T-cell (primary cell): ENCODE data around the gene CHD2. TPM values are rescaled to one million over a fixed set of nuclear protein-coding genes. Genes with fewer than 3 reads are reported as not detected.
"Not testable (repeated sequence)": the region's sequence is repeated elsewhere in the genome, so short reads cannot be mapped to it uniquely, and the experiment has no call there.

Experiments
- ATAC-seq, 4 experiments: fragments of 200-7000 bp in 3 of 4; fragments of 150-1000 bp in 1 of 4; cut with Tn5 transposase; replicated peaks in 1 of 4; 1 replicate in 3 of 4; 2 replicates in 1 of 4; pipeline ENCODE4 v1.10.0; 2021; ENCODE audit warnings: moderate library complexity in 3 of 4, mild to moderate bottlenecking in 2 of 4, moderate number of reproducible peaks in 1 of 4
- CTCF ChIA-PET, 2 donors: fragments of 300-600 bp; sonication (Branson Sonifier 250); formaldehyde crosslinking; loops; one replicate each; lab custom pipeline; 2022; ENCODE audit warnings: antibody characterized with exemption in 2 of 2; lab: Charles Lee
- POLR2A ChIA-PET, 2 donors: fragments of 300-600 bp; sonication (Branson Sonifier 250); formaldehyde crosslinking; loops; one replicate each; lab custom pipeline; 2022; ENCODE audit warnings: antibody characterized with exemption in 2 of 2; lab: Charles Lee
- DNase-seq, 35 experiments: peaks; one replicate each; pipeline versions ENCODE4 v3.0.0 to v3.0.0-alpha.2; 2013 to 2023
- H3K27ac ChIP-seq: one replicate; pipeline ENCODE4 v1.5.1; 2013; ENCODE audit warnings: low read length
- H3K27me3 ChIP-seq, 2 experiments: replicated peaks in 1 of 2; 1 replicate in 1 of 2; 2 replicates in 1 of 2; pipeline versions ENCODE4 v1.6.1 to v1.7.0; 2013; ENCODE audit warnings: low read length in 1 of 2, mixed read lengths in 1 of 2; ENCODE audit not compliant: control insufficient read depth in 2 of 2, insufficient read depth in 2 of 2; ENCODE audit errors: extremely low read depth in 1 of 2
- H3K36me3 ChIP-seq, 2 donors: 1 replicate in 1 of 2; 2 replicates in 1 of 2; pipeline versions ENCODE4 v1.6.1 to v1.7.0; 2013; ENCODE audit warnings: low read length in 1 of 2; ENCODE audit not compliant: control insufficient read depth in 2 of 2, insufficient read depth in 1 of 2; ENCODE audit errors: extremely low read depth in 1 of 2
- H3K4me1 ChIP-seq, 2 experiments: 1 replicate in 1 of 2; 2 replicates in 1 of 2; pipeline versions ENCODE4 v1.6.1 to v1.7.0; 2013; ENCODE audit warnings: low read length in 2 of 2, mixed read lengths in 1 of 2; ENCODE audit not compliant: insufficient read depth in 2 of 2, control insufficient read depth in 1 of 2; ENCODE audit errors: extremely low read depth in 1 of 2
- H3K4me3 ChIP-seq, 2 donors: 1 replicate in 1 of 2; 2 replicates in 1 of 2; pipeline versions ENCODE4 v1.5.1 to v1.7.0; 2013; ENCODE audit warnings: mild to moderate bottlenecking in 2 of 2, low read length in 1 of 2, moderate library complexity in 1 of 2; ENCODE audit not compliant: control insufficient read depth in 1 of 2; ENCODE audit errors: extremely low read depth in 1 of 2
- H3K9me3 ChIP-seq: 2 replicates; pipeline ENCODE4 v1.7.0; 2013
- H3K27ac Mint-ChIP-seq, 2 donors: one replicate each; pipeline ENCODE4 v1.8.0; 2020 to 2021; ENCODE audit warnings: mild to moderate bottlenecking in 2 of 2, mixed read lengths in 2 of 2
- H3K27me3 Mint-ChIP-seq, 2 donors: one replicate each; pipeline ENCODE4 v1.8.0; 2021 to 2022; ENCODE audit warnings: mixed read lengths in 2 of 2
- H3K36me3 Mint-ChIP-seq: one replicate; pipeline ENCODE4 v1.8.0; 2021; ENCODE audit warnings: mixed read lengths
- H3K4me1 Mint-ChIP-seq, 3 donors: one replicate each; pipeline ENCODE4 v1.8.0; 2020 to 2022; ENCODE audit warnings: mixed read lengths in 3 of 3, mild to moderate bottlenecking in 1 of 3
- H3K4me3 Mint-ChIP-seq, 3 donors: one replicate each; pipeline ENCODE4 v1.8.0; 2020 to 2022; ENCODE audit warnings: mild to moderate bottlenecking in 3 of 3, mixed read lengths in 3 of 3, moderate library complexity in 3 of 3
- H3K9me3 Mint-ChIP-seq, 3 donors: one replicate each; pipeline ENCODE4 v1.8.0; 2020 to 2022; ENCODE audit warnings: mixed read lengths in 3 of 3
- WGBS: methylation state at CpG from one replicate; pipeline ENCODE4 v1.1.5; 2013; ENCODE audit warnings: missing lambda C conversion rate; ENCODE audit not compliant: insufficient coverage; 5-methylcytosine and 5-hydroxymethylcytosine counted together
- total RNA-seq, 35 experiments: library from RNA in 6 of 35; stranded (reverse) in 6 of 35; fragments of 120-200 nt in 1 of 35; gene quantifications; one replicate each; pipeline versions ENCODE4 v1.2.1 to v1.2.4 and lab custom pipeline; 2013 to 2026

Gene CHD2
- total RNA-seq, 5 donors from 2014 or later (not counting 1 experiment from before 2014, with no cell fraction given), result 231 to 506 (median 266) TPM

GRCh38 chr15:93039562-93040287 is 139.6 kb downstream of the CHD2 start:
- 91% methylated on average over 4 of the region's 13 CpGs for WGBS
- H3K4me3 Mint-ChIP-seq, H3K36me3 Mint-ChIP-seq, DNase-seq, POLR2A ChIA-PET, H3K4me3 ChIP-seq, ATAC-seq, H3K27ac Mint-ChIP-seq, H3K9me3 Mint-ChIP-seq, H3K27ac ChIP-seq, H3K9me3 ChIP-seq, H3K36me3 ChIP-seq, H3K4me1 Mint-ChIP-seq, H3K27me3 Mint-ChIP-seq: not testable (repeated sequence)
- CTCF ChIA-PET, result interaction anchor here in 1 of 2 donors (1.1 kb wide), 1 partner anchor 9 kb away, joined by 3 read pairs; no protein-coding TSS in a partner anchor
- H3K27me3 ChIP-seq, result peaks cover 0 to 25% of the 10 kb centered on the region in 2 experiments
- peaks cover 0 to 11% of the 10 kb centered on the region in 2 experiments for H3K4me1 ChIP-seq

- CTCF ChIA-PET, result interaction anchor here (0.7 to 1.1 kb wide), 3 partner anchors 9 to 469 kb away, joined by 3 to 9 read pairs (median 4); no protein-coding TSS in a partner anchor
- Mint-ChIP-seq H3K4me3 (no peak overlapping the region), H3K4me1 (peaks cover 5 to 8% (median 6%) of the 10 kb centered on the region in 3 donors)
Measured at GRCh38 chr15:93040288-93041158, 140.4 kb downstream of the CHD2 start.

GRCh38 chr15:93041159-93041547 is 141.0 kb downstream of the CHD2 start:
- no peaks in the 10 kb centered on the region for H3K36me3 ChIP-seq
- peaks cover 0 to 23% of the 10 kb centered on the region in 2 experiments for H3K27me3 ChIP-seq
- H3K36me3 Mint-ChIP-seq, result peaks cover 3% of the 10 kb centered on the region
- H3K27ac Mint-ChIP-seq, result no peak overlapping the region
- peaks cover under 1 to 6% (median 1%) of the 10 kb centered on the region in 3 donors for H3K4me1 Mint-ChIP-seq
- POLR2A ChIA-PET, result no interaction called here
- H3K27me3 Mint-ChIP-seq, result peaks cover 2 to 5% of the 10 kb centered on the region in 2 donors
- 85% methylated on average over 6 of the region's 13 CpGs for WGBS
- DNase-seq (no peak), ATAC-seq (no peak)
- H3K9me3 ChIP-seq, result no peaks in the 10 kb centered on the region
- peaks cover 0 to 5% of the 10 kb centered on the region in 2 experiments for H3K4me1 ChIP-seq
- H3K27ac ChIP-seq, result no peak overlapping the region
- no peak overlapping the region for H3K4me3 ChIP-seq
- CTCF ChIA-PET, result interaction anchor here (0.7 kb wide), 2 partner anchors 14 to 469 kb away, joined by 4 to 9 read pairs; no protein-coding TSS in a partner anchor
- H3K9me3 Mint-ChIP-seq, result peaks cover 3 to 4% (median 3%) of the 10 kb centered on the region in 3 donors
- H3K4me3 Mint-ChIP-seq, result no peak overlapping the region

More at GRCh38 chr15:93040288-93041158, 140.4 kb downstream of the CHD2 start:
- Mint-ChIP-seq H3K27me3 (peaks cover 4 to 5% of the 10 kb centered on the region in 2 donors), H3K9me3 (no peaks in the 10 kb centered on the region), H3K36me3 (no peaks in the 10 kb centered on the region), H3K27ac (no peak overlapping the region)
- Histone ChIP-seq H3K9me3 (no peaks in the 10 kb centered on the region), H3K27ac (no peak overlapping the region), H3K4me1 (peaks cover 0 to 11% of the 10 kb centered on the region in 2 experiments), H3K27me3 (peaks cover 0 to 25% of the 10 kb centered on the region in 2 experiments), H3K36me3 (no peaks in the 10 kb centered on the region), H3K4me3 (no peak overlapping the region)
- ATAC-seq, result no peak
- POLR2A ChIA-PET, result no interaction called here
- no peak for DNase-seq
- 75% methylated on average over 12 of the region's 20 CpGs for WGBS

GRCh38 chr15:93042211-93042610 is 142.1 kb downstream of the CHD2 start:
- Mint-ChIP-seq H3K27ac (no peak overlapping the region), H3K9me3 (peaks cover 6 to 8% (median 7%) of the 10 kb centered on the region in 3 donors), H3K36me3 (peaks cover 7% of the 10 kb centered on the region), H3K4me3 (no peak overlapping the region), H3K27me3 (peaks cover 2 to 5% of the 10 kb centered on the region in 2 donors), H3K4me1 (peaks cover 5 to 12% (median 8%) of the 10 kb centered on the region in 3 donors)
- POLR2A ChIA-PET, result no interaction called here
- Histone ChIP-seq H3K4me3 (no peak overlapping the region), H3K4me1 (peaks cover 0 to 9% of the 10 kb centered on the region in 2 experiments), H3K27ac (no peak overlapping the region), H3K27me3 (peaks cover 0 to 13% of the 10 kb centered on the region in 2 experiments), H3K36me3 (no peaks in the 10 kb centered on the region), H3K9me3 (no peaks in the 10 kb centered on the region)
- CTCF ChIA-PET, result no interaction called here
- DNase-seq (no peak), ATAC-seq (no peak)
- WGBS, result 85% methylated on average over 2 of the region's 3 CpGs

- DNase-seq, result no peak
- no peak overlapping the region for H3K27ac Mint-ChIP-seq
Measured at GRCh38 chr15:93042691-93043378, 142.7 kb downstream of the CHD2 start.

More at GRCh38 chr15:93042691-93043378, 142.7 kb downstream of the CHD2 start:
- Mint-ChIP-seq H3K36me3 (peaks cover 7% of the 10 kb centered on the region), H3K9me3 (peaks cover 6 to 8% (median 7%) of the 10 kb centered on the region in 3 donors), H3K4me3 (no peak overlapping the region), H3K27me3 (peaks cover 2 to 5% of the 10 kb centered on the region in 2 donors), H3K4me1 (peaks cover 10 to 17% (median 13%) of the 10 kb centered on the region in 3 donors)
- no peaks in the 10 kb centered on the region for H3K36me3 ChIP-seq
- peaks cover 2 to 15% of the 10 kb centered on the region in 2 experiments for H3K4me1 ChIP-seq
- no peak for ATAC-seq
- H3K27me3 ChIP-seq, result peaks cover 0 to 11% of the 10 kb centered on the region in 2 experiments
- no peak overlapping the region for H3K27ac ChIP-seq
- no peak overlapping the region for H3K4me3 ChIP-seq
- CTCF ChIA-PET, result no interaction called here
- POLR2A ChIA-PET, result no interaction called here
- 98% methylated on average over 15 of the region's 18 CpGs for WGBS
- H3K9me3 ChIP-seq, result no peaks in the 10 kb centered on the region
